ENCODE data around the gene PPP1R9A.

DNA sequence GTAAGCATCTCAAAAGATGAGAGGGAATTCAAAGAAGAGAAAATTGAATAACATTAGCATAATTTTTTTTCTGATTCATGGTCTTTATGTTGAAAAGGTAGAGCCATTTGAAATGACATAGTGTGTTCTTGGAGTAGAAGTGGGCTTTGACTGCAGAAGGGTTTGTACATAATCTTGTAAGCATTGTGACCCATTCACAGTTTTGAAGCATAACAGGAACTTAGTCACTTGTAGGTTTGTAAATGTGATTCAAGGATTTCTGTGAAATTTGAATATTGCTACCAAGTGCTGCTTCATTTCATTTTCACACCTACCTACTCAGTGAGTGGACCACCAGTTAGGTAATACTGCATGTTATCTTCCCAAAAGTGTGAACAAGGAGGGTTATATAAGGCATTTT lies 348.3 kb downstream of the PPP1R9A start:
- TF ChIP-seq CTCF (conservative IDR thresholded peaks at IDR 0.05) (no peak), ZFX (IDR thresholded peaks at IDR 0.05) (no peak)
